Measurements from ENCODE around the gene MELK.

The MELK gene

GRCh38 chr9:36575411-36575882, 2.8 kb downstream of the MELK start:
- H3K4me1 ChIP-seq = peaks cover 44% of the 10 kb centered on the region
- peaks cover 32% of the 10 kb centered on the region; the same call in 1 of the 2 replicates for H3K36me3 ChIP-seq
- no peaks in the 10 kb centered on the region for H3K9me3 ChIP-seq
- no peak overlapping the region; the same call in 1 of the 2 replicates for H3K9ac ChIP-seq
- no peaks in the 10 kb centered on the region for H3K27me3 ChIP-seq
- no peak overlapping the region for H3K27ac ChIP-seq
- H4K20me1 ChIP-seq = no peaks in the 10 kb centered on the region
- H3K4me3 ChIP-seq = no peak overlapping the region
- no peak for TF ChIP-seq Cebpa-rat (IDR thresholded peaks at IDR 0.05)
- H3K4me2 ChIP-seq = peak overlapping the region; percentile 96

DNA sequence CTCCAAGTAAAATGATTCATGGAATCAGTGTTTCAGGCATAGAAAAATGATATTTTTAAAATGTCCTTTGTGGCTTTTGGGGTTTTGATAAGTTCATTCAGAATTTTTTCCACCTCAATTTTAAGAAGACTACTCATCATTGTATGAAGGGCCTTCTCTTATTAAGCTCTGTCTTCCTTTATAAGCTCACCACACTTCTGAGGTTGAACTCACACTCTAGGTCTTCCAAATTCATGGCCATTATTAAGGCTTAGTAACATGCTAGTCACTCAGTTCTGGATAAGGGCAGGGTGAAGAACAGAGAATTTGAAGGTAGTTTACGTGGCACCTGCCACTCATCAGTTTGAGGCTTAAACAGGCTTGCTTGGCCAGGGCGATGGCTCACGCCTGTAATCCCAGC, 4.2 kb downstream of the MELK start:
- no peaks in the 10 kb centered on the region for H3K27me3 ChIP-seq
- H3K9me3 ChIP-seq = no peaks in the 10 kb centered on the region
- TF ChIP-seq Cebpa-rat (IDR thresholded peaks at IDR 0.05) = no peak
- H3K9ac ChIP-seq = no peak overlapping the region
- peaks cover 42% of the 10 kb centered on the region for H3K4me1 ChIP-seq
- peaks cover 46% of the 10 kb centered on the region; the same call in 1 of the 2 replicates for H3K36me3 ChIP-seq
- no peak overlapping the region for H3K4me3 ChIP-seq
- H3K27ac ChIP-seq = no peak overlapping the region
- H3K4me2 ChIP-seq = no peak overlapping the region
- no peaks in the 10 kb centered on the region for H4K20me1 ChIP-seq

DNA sequence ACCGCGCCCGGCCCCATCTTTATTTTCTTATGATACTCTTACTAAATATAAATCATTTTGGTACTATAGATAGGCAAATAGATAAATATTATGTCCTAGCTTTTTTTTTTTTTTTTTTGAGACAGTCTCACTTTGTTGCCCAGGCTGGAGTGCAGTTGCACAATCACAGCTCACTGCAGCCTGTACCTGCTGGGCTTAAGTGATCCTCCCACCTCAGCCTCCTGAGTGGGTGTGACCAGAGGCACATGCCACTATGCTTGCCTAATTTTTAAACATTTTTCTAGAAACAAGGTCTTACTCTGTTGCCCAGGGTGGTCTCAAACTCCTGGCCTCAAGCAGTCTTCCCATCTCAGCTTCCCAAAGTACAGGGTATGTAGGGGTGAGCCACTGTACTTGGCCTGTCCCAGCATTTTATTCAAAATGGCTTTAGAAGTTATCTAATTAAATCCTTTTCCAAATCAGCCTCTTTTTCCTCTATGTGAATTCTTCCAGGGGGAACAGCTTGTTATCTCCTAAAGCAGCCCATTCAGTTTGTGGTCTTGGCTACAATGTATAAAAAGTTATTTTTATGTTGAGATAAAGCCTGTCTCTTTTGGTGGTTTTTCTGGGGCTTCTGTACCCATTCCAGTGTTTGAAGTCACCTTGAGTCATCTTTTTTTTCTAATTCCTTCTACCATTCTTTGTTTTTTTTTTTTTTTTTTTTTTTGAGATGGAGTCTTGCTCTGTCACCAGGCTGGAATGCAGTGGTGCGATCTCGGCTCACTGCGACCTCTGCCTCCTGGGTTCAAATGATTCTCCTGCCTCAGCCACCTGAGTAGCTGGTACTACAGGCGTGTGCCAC, 12.1 kb downstream of the MELK start:
- H3K9ac ChIP-seq = no peak overlapping the region
- TF ChIP-seq Cebpa-rat (IDR thresholded peaks at IDR 0.05) = no peak
- no peaks in the 10 kb centered on the region for H3K27me3 ChIP-seq
- no peaks in the 10 kb centered on the region for H3K4me1 ChIP-seq
- no peak overlapping the region for H3K27ac ChIP-seq
- no peak overlapping the region for H3K4me2 ChIP-seq
- H4K20me1 ChIP-seq = no peaks in the 10 kb centered on the region
- no peaks in the 10 kb centered on the region for H3K9me3 ChIP-seq
- H3K36me3 ChIP-seq = peaks cover 93% of the 10 kb centered on the region
- H3K4me3 ChIP-seq = no peak overlapping the region

DNA sequence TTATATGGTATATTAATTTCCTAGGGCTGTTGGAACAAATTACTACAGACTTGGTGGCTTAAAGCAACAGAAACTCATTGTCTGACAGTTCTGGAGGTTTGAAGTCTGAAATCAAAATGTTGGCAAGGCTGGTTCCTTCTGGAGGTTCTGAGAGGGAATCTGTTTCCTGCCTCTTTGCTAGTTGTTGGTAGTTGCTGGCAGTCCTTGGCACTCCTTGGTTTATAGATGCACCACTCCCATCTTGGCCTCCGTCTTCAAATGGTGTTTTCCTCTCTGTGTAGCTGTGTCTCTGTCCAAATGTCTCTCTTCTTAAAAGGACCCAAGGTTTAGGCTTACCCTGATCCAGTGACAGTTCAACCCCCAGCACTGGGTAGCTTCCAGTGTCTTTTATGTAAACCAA, 17.5 kb downstream of the MELK start:
- Histone ChIP-seq H3K27ac (no peak overlapping the region), H3K4me2 (no peak overlapping the region), H3K4me1 (no peaks in the 10 kb centered on the region), H3K9ac (no peak overlapping the region), H4K20me1 (no peaks in the 10 kb centered on the region), H3K9me3 (no peaks in the 10 kb centered on the region), H3K36me3 (peaks cover 93% of the 10 kb centered on the region), H3K27me3 (no peaks in the 10 kb centered on the region), H3K4me3 (no peak overlapping the region)
- TF ChIP-seq Cebpa-rat (IDR thresholded peaks at IDR 0.05) = no peak

DNA sequence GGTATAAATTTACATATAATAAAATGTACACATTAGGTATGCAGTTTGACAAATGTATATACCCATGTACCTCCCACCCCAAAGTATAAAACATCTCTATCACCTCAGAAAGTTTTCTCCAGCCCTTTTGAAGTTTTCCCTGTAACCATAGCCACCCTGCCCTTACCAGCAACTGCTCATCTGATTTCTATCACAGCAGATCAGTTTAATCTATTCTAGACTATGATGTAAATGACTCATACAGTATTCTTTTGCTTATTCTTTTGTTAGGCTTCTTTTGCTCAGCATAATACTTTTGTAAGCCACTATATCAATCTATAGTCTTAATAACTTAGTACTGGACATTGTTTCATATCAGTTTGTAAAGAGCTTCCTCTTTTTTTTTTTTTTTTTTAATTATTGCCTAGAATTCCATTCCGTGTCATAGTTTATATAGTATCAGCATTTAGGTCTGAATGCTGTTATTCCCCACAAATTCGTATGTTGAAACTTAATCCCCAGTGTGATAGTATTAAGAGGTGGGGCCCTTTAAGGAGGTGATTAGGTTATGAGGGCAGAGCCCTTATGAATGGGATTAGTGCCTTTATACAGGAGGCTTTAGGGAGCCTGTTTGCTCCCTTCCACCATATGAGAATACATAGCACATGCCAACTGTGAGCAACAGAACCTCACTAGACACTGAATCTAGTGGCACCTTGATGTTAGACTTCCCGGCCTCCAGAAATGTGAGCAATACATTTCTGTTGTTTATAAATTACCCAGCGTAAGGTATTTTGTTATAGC, 20.3 kb downstream of the MELK start:
- no peaks in the 10 kb centered on the region for H3K27me3 ChIP-seq
- H3K4me2 ChIP-seq = no peak overlapping the region
- TF ChIP-seq Cebpa-rat (IDR thresholded peaks at IDR 0.05) = no peak
- no peaks in the 10 kb centered on the region for H4K20me1 ChIP-seq
- H3K4me1 ChIP-seq = no peaks in the 10 kb centered on the region
- no peak overlapping the region for H3K4me3 ChIP-seq
- H3K27ac ChIP-seq = no peak overlapping the region
- peaks cover 98% of the 10 kb centered on the region for H3K36me3 ChIP-seq
- no peaks in the 10 kb centered on the region for H3K9me3 ChIP-seq
- H3K9ac ChIP-seq = no peak overlapping the region

DNA sequence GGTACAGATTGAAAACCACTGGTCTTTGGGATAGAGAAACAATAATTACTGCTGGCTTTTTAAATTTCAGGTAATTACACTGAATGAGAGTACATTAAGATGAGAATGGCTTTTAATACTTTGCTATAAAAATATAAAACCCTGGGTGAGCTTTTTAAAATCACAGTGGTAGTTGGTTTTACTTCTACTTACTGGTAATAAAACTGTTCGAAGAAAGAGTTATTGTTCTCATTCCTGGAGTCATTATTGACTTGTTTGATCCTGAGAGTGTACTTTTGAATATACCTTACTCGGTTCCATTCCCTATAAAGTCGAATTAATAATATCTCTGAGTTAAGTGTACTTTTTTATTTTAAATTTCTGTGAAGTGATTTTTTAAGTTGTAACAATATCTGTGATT, 21.5 kb downstream of the MELK start:
- peaks cover 98% of the 10 kb centered on the region for H3K36me3 ChIP-seq
- no peaks in the 10 kb centered on the region for H3K27me3 ChIP-seq
- no peak overlapping the region for H3K4me2 ChIP-seq

GRCh38 chr9:36597412-36598178, 24.9 kb downstream of the MELK start:
- peaks cover 95% of the 10 kb centered on the region for H3K36me3 ChIP-seq
- H3K4me2 ChIP-seq = no peak overlapping the region

More for the DNA sequence above, 21.5 kb downstream of the MELK start:
- Histone ChIP-seq H3K9me3 (no peaks in the 10 kb centered on the region), H4K20me1 (no peaks in the 10 kb centered on the region), H3K9ac (no peak overlapping the region), H3K4me1 (no peaks in the 10 kb centered on the region), H3K4me3 (no peak overlapping the region), H3K27ac (no peak overlapping the region)
- no peak for TF ChIP-seq Cebpa-rat (IDR thresholded peaks at IDR 0.05)

GRCh38 chr9:36598273-36598672, 25.6 kb downstream of the MELK start:
- Histone ChIP-seq H3K4me2 (no peak overlapping the region), H3K27me3 (no peaks in the 10 kb centered on the region), H3K36me3 (peaks cover 94% of the 10 kb centered on the region), H3K9me3 (no peaks in the 10 kb centered on the region), H3K4me1 (no peaks in the 10 kb centered on the region), H3K27ac (no peak overlapping the region), H4K20me1 (no peaks in the 10 kb centered on the region), H3K4me3 (no peak overlapping the region), H3K9ac (no peak overlapping the region)
- TF ChIP-seq Cebpa-rat (IDR thresholded peaks at IDR 0.05) = no peak

More at GRCh38 chr9:36597412-36598178, 24.9 kb downstream of the MELK start:
- Histone ChIP-seq H3K4me3 (no peak overlapping the region), H3K27ac (no peak overlapping the region), H3K9ac (no peak overlapping the region), H3K4me1 (no peaks in the 10 kb centered on the region), H3K27me3 (no peaks in the 10 kb centered on the region), H3K9me3 (no peaks in the 10 kb centered on the region), H4K20me1 (no peaks in the 10 kb centered on the region)
- TF ChIP-seq Cebpa-rat (IDR thresholded peaks at IDR 0.05) = no peak

GRCh38 chr9:36603006-36603405, 30.3 kb downstream of the MELK start:
- no peak overlapping the region for H3K4me2 ChIP-seq
- H3K4me3 ChIP-seq = no peak overlapping the region
- peaks cover 90% of the 10 kb centered on the region for H3K36me3 ChIP-seq
- H4K20me1 ChIP-seq = no peaks in the 10 kb centered on the region
- no peaks in the 10 kb centered on the region for H3K27me3 ChIP-seq
- no peak overlapping the region for H3K9ac ChIP-seq
- TF ChIP-seq Cebpa-rat (IDR thresholded peaks at IDR 0.05) = no peak
- H3K27ac ChIP-seq = no peak overlapping the region
- H3K4me1 ChIP-seq = no peaks in the 10 kb centered on the region
- no peaks in the 10 kb centered on the region for H3K9me3 ChIP-seq

Data from BLaER1 (cell line).